K562 (cell line): ENCODE measurements around the gene OR4D2.

ENCODE experiments used
- ATF2 ChIP-seq: sonication (generic); formaldehyde crosslinking; IDR thresholded peaks from 2 replicates; pipeline ENCODE4 v1.8.1; 2022; ENCODE audit warnings: missing genetic modification reagents
- CTCF ChIP-seq, 3 experiments: IDR thresholded peaks in 2 of 3; conservative IDR thresholded peaks in 1 of 3; 2 replicates each; pipeline ENCODE4 v1.5.1; 2011 to 2012; ENCODE audit warnings: low read length in 3 of 3, mild to moderate bottlenecking in 3 of 3, control low read depth in 2 of 3, improper control_type of control experiment in 1 of 3, inconsistent platforms in 1 of 3, low read depth in 1 of 3, mixed read lengths in 1 of 3, moderate library complexity in 1 of 3; ENCODE audit not compliant: insufficient read depth in 2 of 3
- ETS1 ChIP-seq: conservative IDR thresholded peaks from 2 replicates; pipeline ENCODE4 v1.6.1; 2011; ENCODE audit warnings: low read depth, mild to moderate bottlenecking, low read length; ENCODE audit not compliant: control insufficient read depth
- GABPB1 ChIP-seq: sonication (generic); formaldehyde crosslinking; IDR thresholded peaks from 2 replicates; pipeline ENCODE4 v1.8.0; 2022; ENCODE audit warnings: mild to moderate bottlenecking, missing genetic modification reagents
- WHSC1 ChIP-seq: IDR thresholded peaks from one replicate; pipeline ENCODE4 v1.6.1; 2012; ENCODE audit warnings: low read length, control low read depth, inconsistent platforms
- ZBTB5 ChIP-seq: fragments of 450-650 bp; IDR thresholded peaks from 2 replicates; pipeline ENCODE4 v1.6.1; 2017; ENCODE audit warnings: antibody characterized with exemption
- ZNF707 ChIP-seq: fragments of 250-450 bp; sonication (Bioruptor Pico); conservative IDR thresholded peaks from 2 replicates; pipeline ENCODE4 v1.8.0; 2022; ENCODE audit warnings: inconsistent platforms, mild to moderate bottlenecking, moderate library complexity

- TF ChIP-seq WHSC1 (no peak), ZNF707 (CRISPR knock-in tag) (no peak), ETS1 (no peak), CTCF (IDR thresholded peaks at IDR 0.05 in 2 of 3, conservative IDR thresholded peaks at IDR 0.05 in 1 of 3; ENCODE audit: insufficient read depth in 2 of 3, low read depth in 1 of 3, low read length in 3 of 3) (no peak), ATF2 (no peak), ZBTB5 (no peak), GABPB1 (no peak)
Measured at GRCh38 chr17:58166682-58167081, at the start of gene OR4D2.
